Measurements from ENCODE around the gene PIM1. TPM values are rescaled to one million over a fixed set of nuclear protein-coding genes. Genes with fewer than 3 reads are reported as not detected.

The PIM1 gene
- total and polyA plus RNA-seq, 9 of the 15 experiments (the other 6 are each of a cell fraction or from before 2014, with no cell fraction given) = 19.0 to 789 (median 212) TPM

GRCh38 chr6:37130704-37131103 lies 39.2 kb upstream of the PIM1 start (continued):
- TF ChIP-seq GATAD2A (IDR thresholded peaks at IDR 0.05) = 0 out of 2 replicates have a peak, but pooled peaks have one; percentile 25
- no peak for TF ChIP-seq PHF8 (IDR thresholded peaks at IDR 0.05; ENCODE audit: borderline replicate concordance, low read length)
- no peak for TF ChIP-seq MTA1 (IDR thresholded peaks at IDR 0.05; ENCODE audit: borderline replicate concordance)
- TF ChIP-seq LEF1 (IDR thresholded peaks at IDR 0.05) = peak; percentile 35; the same call in 1 of the 2 replicates
- peak; percentile 27 for TF ChIP-seq BRD9 (IDR thresholded peaks at IDR 0.05; ENCODE audit: low read depth, partially characterized antibody)
- TF ChIP-seq SRSF3 (IDR thresholded peaks at IDR 0.05; ENCODE audit: insufficient read depth, low read length) = no peak
- 0 out of 2 replicates have a peak, but pooled peaks have one; percentile 39 for TF ChIP-seq CREM (IDR thresholded peaks at IDR 0.05; ENCODE audit: low read depth)
- TF ChIP-seq MLLT1 (IDR thresholded peaks at IDR 0.05) = peak in 1 of 2 experiments; percentile 35; a peak in 1 of 4 replicates
- 0 out of 2 replicates have a peak, but pooled peaks have one; percentile 9 for TF ChIP-seq JUND (IDR thresholded peaks at IDR 0.05; ENCODE audit: borderline replicate concordance, low read depth, low read length)
- no peak; the same call in 2 of the 3 replicates for TF ChIP-seq JUND (tag; IDR thresholded peaks at IDR 0.05; ENCODE audit: borderline replicate concordance, low read depth, low read length)
- 0 out of 2 replicates have a peak, but pooled peaks have one; percentile 0 for TF ChIP-seq GATA2 (CRISPR knock-in tag; IDR thresholded peaks at IDR 0.05)
- peak; percentile 60 for TF ChIP-seq PRDM10 (IDR thresholded peaks at IDR 0.05; ENCODE audit: partially characterized antibody)
- TF ChIP-seq NBN (IDR thresholded peaks at IDR 0.05; ENCODE audit: low read depth) = 0 out of 2 replicates have a peak, but pooled peaks have one; percentile 37
- no peak for TF ChIP-seq SUPT5H (IDR thresholded peaks at IDR 0.05)
- TF ChIP-seq EHMT2 (IDR thresholded peaks at IDR 0.05) = peak; percentile 64; the same call in 1 of the 2 replicates
- no peak for TF ChIP-seq SP1 (CRISPR knock-in tag; IDR thresholded peaks at IDR 0.05)
